ENCODE results near the gene PTRH2.
"Not testable (repeated sequence)": the region's sequence is repeated elsewhere in the genome, so short reads cannot be mapped to it uniquely, and the experiment has no call there.

Gene PTRH2

GRCh38 chr17:59666235-59666634, 41.0 kb downstream of the PTRH2 start:
- DNase-seq, result no peak

GRCh38 chr17:59656624-59657023, 50.6 kb downstream of the PTRH2 start:
- DNase-seq, result not testable (repeated sequence)

- DNase-seq, result no peak
Observed at GRCh38 chr17:59652119-59652518, 55.1 kb downstream of the PTRH2 start.

DNA sequence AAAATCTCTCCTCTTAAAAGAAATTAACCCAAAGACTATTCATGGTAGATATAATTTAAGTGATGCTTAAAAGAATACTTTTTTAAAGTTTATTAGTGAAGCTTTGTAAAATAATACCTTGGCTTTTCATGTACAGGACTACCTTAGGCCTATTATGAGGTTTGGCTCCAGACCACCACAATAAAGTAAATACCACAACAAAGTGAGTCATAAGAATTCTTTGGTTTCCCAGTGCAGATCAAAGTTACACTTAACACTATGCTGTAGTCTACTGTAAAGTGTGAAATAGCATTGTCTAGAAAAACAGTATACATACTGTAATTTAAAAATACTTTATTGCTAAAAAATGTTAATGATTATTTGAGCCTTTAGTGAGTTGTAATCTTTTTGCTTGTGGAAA, 55.9 kb downstream of the PTRH2 start:
- DNase-seq, result no peak

DNA sequence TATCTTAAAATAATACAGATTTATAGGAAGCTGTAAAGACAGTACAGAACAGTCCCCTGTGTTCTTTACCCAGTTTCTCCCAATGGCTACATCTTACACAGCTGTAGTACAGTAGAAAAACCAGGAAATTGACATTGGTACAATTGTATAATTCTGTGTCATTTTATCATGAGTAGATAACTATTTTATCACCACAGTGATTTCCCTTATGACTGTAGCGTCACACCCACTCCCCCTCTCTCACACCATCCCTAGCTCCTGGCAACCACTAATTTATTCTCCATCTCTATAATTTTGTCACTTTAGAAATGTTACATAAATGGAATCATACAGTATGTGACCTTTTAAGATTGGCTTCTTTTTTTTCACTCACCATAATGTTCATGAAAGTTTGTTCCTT, 56.6 kb downstream of the PTRH2 start:
- DNase-seq, result no peak

GRCh38 chr17:59649886-59650285, 57.3 kb downstream of the PTRH2 start:
- DNase-seq, result no peak

Measured in RPMI8226 (cell line).